ENCODE results near the gene B4GALNT3.

B4GALNT3 gene

DNA sequence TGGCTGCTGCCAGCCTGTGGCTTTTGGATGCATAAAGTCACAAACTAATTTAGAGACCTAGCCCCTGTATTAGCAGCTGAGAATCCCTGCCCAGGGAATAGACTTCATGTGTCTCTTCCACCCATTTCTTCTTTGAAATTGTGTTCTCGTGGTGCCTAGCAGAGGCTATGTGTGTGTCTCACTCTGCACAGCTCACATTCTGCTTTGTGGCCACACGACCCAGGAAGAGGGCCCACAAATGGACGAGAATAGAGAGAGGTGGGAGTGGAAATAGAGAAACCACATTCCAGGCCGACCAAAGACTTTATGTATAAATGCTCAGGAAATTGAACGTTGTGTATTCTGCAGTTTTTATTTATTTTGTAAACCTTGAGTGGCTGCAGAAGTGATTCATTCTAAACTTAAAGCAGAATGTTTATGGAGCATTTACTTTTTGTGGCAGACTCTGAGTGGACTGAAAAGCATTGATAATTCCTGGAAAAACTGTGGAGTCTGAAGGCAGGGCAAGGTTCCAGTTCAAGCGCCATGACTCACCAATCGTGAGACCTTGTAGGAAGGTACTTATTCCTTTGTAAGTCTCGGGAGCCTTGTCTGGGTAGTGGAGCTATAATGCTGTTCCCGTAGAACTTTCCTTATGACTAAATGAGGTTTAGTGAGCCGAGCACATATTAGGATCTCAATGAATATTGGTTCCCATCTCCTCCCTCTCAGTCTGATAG, 9.1 kb downstream of the B4GALNT3 start:
- no peak for DNase-seq

DNA sequence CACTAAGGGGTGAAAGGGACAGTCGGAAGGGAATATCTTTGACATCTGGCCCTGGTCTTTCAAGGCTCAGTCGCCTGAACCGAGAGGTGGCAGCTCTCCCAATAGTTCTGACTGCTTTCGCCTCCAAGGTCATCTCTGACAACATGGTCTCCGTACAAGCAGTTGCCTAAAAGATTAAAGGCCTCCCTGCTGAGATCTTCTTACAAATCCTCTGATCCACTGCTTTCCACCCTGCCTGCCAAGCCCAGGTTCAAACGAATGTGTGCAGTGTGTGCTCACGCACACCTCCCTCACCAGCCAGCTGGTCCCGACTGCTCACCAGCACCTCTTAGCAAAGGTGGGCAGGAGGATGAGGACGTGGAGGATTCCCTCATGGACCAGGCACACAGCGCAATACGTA, 10.4 kb downstream of the B4GALNT3 start:
- no peak for DNase-seq

DNA sequence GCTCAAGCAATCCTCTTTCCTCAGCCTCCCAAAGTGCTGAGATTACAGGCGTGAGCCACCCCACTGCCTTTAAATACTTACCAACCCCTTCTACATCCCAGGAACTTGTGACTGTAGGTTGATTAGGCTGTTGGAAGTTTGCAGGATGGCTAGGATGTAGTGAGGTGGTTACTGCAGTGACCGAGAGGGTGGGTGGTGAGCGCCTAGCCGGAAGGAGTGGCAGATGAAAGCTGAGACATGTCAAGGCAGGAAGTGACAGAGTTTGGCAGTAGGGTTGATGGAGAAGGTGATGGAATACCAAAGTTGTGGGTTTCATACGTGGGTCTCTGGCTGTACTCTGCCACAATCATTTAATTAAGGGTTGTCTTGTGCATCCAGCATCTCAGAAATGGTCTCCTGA, 13.5 kb downstream of the B4GALNT3 start:
- DNase-seq: no peak

DNA sequence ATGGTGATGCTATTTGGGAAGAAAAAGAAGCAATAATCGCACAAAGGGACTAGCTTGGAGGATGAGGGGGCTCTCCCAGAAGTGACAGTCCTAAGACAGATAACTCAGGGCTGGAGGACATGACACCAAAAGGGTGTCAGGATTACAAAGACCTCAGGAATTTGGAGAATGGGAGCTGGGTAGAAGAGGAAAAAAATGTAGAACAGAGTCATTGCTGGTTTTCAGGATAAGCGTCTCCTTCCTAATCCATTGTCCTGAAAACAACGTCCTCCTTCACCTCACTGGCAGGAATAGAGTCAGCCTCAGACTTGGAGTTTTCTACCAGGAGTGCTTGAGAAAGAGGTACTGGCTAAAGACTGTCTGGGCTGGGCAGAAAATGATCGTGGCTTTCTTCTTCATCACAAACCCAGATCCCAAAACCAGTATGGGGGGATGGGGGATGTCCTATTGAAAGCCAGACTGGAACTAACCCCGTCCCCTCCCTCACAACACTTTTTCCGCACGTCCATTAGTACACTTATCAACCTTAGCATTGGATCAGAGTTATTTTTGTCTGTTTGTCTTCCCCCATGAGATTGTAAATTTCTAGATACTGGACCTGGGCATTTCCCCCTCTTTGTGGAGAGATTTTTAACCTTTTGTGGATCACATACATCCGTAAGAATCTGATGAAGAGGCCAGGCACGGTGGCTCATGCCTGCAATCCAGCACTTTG, 14.3 kb downstream of the B4GALNT3 start:
- no peak for DNase-seq

DNA sequence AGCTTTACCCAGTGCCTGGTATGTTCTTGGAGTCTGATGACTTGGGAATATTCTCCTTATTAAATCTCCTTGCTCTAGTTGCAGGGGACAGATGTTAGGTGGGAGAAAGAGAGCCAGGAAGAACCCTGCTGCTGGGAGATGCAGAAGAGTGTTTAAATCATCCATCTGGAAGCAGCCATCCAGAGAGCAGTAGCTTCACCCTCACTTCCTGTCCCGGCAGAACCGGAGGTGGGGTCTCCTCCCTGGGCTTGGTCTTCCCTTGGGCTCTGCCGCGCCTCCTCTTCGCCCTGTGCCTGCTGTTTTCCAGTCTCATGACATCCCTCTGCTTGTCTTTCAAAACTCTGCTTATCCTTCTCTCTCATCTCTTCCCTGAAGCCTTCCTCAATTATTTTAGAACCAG, 15.5 kb downstream of the B4GALNT3 start:
- DNase-seq: no peak

DNA sequence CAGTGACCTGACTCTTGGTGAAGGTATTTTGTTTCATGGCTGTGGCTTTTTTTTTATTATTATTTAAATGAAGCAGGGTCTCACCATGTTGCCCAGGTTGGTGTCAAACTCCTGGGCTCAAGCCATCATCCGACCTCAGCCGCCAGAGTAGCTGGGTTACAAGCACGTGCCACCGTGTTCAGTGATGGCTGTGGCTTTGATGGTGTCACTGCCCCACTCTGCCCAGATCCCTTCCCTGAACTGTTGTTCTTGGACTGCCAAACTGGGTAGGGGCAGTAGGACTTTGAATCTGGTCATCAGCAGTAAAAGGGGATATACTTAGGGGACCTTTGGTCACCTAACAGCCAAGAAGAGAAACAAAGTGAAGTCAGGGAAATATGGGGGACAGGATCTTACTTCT, 19.4 kb downstream of the B4GALNT3 start:
- DNase-seq: no peak

DNA sequence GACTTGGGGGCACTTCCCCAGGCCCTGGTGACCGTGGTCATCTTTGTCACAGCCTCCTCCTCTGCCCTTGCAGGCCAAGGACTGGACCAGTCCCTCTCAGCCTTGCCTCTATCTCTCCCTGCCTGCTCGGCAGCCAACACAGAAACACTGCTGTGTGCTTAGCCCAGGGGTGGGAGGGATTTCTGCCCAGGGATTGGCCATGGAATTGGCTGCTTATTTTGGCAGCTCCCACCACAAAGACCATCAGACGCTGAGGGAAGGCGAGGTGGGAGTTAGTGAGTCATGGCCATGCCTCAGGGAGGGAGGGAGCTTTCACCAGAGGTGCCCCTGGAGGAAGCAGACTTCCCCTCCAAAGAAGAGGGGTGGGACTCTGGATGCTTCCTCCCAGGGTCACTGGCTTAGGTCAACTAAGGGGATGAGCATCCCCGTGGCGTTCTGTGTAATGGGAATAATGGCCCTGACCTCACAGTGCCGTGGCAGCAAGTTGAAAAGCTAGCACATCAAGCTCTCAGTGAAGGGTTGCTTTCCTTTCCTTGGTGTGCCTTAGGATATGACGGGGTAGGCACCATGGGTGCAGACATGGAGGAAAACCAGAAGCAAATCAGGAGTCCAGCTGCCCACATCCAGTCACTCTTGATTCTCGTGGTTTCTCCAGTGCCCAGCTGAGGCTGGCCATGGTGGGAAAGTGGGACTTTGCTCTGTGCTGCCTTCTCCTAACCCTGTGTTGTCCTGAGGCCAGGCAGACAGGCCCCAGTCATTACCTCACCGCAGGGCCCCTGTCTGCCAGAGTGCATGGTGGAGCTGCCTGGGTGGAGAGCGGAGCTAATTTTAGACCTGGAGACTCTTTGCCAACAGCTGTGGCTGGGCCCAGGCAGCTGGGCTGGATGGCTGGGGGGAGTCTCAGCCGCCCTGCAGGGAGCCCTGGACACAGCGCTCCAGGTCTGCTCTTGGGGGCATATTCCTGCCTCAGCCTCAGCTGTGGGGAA, 21.4 kb downstream of the B4GALNT3 start:
- DNase-seq: no peak

DNA sequence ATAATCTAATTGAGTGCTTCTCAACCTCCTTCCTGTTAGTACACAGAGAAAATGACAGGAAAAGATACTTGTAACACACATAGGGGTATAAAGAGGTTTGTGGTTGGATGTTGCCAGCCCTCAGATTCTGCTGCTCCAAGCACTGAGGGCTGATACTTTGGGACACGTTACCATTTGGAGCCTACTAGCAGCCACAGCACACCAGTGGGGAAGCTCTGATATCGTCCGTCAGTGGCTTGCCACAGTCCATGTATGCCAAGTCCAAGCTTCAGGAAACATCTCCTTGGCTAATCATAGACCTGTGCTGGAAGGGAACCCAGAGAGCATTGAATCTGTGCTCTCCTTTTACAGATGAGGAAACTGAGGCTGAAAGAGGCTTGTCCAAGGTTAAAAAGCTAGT, 22.3 kb downstream of the B4GALNT3 start:
- no peak for DNase-seq

DNA sequence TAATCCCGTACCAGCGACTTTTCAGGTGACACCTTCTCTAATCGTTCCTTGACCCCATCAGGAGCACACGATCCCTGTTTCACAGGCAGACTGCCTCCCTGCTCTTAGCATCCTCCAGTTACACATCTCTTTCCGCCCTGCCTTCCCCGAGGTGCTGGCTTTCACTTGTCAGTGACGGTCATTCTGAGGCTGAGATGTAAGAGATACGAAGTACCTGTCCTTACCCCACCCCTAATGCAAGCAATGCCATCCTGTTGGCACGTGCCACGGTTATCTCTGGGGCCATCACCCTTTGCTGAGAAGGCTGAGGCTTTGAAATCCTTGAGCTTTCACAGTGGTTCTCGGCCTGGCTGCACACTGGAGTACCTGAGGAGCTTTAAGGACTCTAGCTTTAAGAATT, 24.4 kb downstream of the B4GALNT3 start:
- DNase-seq: no peak

DNA sequence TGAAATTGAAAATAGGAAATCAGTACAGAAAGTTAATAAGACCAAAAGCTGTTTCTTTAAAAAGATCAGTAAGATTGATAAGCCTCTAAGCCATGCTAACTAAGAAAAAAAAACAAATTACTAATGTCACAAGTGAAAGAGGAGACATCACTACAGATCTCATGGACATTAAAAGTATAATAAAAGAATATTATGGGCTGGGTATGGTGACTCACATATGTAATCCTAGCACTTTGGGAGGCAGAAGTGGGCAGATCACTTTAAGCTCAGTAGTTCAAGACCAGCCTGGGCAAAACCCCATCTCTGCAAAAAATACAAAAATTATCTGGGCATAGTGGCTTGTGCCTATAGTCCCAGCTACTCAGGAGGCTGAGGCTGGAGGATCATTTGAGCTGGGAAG, 30.5 kb downstream of the B4GALNT3 start:
- DNase-seq: no peak

DNA sequence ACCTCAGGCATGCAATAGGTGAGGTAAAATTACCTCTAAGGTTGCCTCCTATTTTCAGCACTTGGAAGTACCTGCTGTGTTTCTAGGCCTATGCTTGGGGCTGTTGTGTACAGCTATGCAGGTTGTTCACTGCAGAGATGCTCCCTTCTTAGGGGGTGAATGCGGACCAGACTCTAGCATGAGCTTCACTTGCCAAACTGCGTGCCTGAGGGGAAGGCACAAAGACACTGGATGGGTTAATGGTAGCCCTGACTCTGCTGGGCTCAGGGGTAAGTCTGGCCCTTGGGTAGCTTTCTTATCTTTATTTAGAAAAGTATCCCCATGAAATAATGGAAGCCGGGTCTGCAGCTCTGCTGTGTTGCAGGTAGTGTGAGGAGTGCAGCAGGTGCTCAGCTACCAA, 35.7 kb downstream of the B4GALNT3 start:
- DNase-seq: no peak

DNA sequence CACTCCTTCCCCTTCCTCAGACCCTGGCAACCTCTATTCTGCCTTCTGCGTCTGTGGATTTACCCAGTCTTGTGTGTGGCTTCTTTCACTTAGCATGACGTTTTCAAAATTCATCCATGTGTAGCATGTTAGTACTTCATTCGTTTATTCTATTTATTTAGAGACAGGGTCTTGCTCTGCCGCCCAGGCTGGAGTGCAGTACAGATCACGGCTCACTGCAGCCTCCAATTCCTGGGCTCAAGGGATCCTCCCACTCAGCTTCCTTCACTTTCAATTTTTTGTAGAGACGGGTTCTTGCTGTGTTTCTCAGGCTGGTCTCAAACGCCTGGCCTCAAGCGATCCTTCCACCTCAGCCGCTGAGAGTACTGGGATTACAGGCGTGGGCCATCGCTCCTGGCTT, 37.0 kb downstream of the B4GALNT3 start:
- no peak for DNase-seq

DNA sequence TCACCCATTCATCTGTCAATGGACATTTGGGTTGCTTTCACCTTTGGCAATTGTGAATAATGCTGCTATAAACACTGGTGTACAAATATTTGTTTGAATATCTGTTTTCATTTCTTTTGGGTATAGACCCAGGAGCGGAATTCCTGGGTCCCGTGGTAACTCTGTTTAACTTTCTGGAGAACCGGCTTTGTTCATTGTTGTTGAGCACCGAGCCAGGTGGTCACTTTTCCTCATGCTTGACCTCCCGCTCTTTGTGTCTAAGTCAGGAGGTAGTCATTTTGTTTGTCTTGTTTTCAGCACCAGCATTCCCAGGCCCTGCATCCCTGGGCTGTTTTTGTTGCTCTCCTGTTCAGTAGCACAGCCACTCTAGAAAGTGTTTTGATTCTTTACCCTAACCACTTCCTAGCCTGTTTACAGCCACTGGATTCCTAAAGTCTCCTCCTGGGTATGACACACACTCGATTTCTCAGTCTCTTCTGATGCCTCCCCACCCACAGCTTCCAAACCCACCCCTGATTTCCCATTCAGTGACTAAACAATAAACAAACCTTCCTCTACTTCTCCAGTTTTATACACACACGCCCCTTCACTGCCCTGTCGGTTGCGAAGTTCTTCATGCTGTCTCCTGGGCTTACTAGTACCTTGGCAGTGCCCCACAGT, 37.9 kb downstream of the B4GALNT3 start:
- DNase-seq: no peak

DNA sequence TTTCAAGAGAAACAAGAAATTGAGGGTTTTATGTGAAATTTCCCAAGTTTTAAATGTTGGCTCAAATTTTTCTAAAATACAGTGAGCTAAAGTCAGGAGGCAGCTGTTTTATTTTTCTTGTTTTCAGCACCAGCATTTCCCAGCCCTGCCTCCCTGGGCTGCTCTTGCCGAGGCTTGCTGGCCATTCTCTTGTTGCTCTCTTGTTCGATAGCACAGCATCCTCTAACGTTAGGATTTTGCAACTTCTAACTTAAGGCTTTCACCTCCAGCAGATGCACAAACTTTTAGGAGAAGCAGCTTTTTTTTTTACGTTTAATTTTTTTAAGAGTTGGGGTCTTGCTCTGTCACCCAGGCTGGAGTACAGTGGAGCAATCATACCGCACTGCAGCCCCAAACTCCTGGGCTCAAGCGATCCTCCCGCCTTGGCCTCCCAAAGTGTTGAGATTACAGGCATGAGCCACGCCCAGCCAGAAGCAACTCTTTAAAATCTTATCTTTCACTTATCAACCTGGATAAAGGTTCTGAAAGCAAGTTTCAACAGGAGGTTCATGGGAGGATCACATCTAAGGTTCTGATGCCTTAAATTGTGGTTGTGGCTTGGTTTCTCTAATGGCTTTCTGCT, 40.2 kb downstream of the B4GALNT3 start:
- DNase-seq: no peak

DNA sequence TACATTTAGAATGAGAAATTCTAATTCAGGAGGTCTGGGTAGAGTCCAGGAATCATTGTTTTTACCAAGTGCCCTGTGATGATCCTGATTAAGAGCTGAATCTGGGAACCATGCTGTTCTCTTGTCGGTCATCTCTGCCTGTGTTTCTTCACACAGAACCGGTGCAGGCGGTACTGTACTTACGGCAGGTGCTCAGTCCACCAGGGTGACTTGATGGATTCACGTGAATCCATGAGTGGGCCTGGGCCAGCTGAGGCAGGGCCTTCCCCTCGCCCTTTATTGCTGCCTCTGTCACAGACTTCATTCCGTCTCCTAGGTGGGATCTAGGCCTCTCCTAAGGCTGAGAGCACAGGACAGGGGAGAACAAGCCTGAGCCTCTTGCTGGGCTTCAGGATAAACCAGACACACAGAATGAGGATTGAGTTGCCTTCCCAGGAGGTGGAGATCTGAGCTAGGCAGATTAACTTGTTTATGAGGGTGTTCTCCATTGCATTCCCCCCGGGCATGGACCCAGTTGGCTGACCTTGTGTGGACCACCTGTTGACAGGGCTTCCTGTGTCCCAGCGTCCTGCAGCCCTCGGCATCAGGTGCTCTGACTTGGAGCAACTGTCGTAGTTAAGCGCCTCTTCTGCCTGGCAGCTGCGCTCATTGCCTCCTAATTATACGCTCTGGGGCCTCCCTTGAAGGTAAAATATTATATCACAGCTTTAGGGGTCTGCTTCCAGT, 42.1 kb downstream of the B4GALNT3 start:
- no peak for DNase-seq

DNA sequence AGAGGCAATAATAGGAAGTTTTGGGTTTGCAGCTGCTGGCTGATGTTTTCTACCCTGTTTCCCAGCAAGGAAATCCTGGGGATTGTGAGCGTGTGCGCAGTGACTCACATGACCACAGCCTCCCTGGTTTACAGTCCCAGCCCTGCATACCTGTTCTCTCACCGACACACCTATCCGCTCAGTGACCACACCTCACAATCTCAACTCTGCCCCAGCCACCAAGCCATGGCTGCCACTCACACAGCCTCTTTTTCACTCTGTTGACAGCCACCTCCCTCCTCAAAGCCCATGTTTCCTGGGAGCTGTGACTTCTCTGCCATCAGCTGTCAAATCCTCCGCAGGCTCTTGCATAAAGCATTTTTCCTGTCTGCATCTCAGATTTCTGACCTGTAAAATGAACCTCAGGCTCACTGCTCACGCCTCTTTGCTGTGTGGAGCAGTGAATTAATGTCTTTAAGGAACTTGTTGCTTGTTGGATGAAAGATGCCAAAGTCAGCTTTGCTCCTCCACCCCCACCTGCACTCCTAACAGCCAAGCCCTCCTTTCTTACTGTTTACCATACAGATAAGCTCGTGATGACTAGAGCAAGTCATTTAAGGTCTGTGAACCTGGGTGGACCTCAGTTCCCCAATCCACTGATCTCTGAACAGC, 43.5 kb downstream of the B4GALNT3 start:
- DNase-seq: no peak

DNA sequence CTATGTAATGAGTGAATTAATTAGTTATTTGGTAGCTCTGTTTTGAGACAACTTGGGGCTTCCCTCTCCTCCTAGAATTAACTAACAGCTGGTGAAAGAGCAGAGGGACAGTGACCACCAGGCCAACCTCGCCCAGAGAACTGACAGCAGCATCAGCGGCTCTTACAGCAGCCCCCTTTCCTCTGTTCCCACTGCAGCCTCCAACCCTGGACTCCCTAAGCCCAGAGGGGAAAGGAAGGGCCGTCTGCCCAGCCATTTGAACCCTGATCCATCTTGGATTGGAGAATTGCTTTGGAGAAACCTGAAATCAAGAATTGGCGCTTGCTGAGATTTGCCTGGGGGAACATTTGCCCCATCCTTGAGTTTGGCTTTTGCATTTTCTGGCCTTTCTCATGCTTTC, 45.5 kb downstream of the B4GALNT3 start:
- no peak for DNase-seq

DNA sequence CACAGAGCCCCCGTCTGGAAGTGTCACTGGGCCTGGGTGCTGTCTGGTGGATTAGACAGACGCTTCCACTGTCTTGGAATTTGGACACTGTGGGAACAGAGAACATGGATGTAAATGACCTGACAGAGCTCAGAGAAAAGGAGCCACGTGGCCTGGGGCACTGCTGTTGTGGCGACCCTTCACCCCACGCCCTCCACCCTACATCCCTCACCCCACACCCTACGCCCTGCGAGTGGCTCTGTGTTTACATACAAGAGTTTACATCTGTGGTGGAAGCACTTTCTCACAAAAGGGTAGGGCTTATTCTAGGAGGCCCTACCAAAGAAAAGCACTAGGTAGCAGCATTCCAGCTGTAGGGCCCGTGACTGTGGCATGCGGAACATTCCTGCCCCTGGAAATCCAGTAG, 47.7 kb downstream of the B4GALNT3 start:
- no peak for DNase-seq

DNA sequence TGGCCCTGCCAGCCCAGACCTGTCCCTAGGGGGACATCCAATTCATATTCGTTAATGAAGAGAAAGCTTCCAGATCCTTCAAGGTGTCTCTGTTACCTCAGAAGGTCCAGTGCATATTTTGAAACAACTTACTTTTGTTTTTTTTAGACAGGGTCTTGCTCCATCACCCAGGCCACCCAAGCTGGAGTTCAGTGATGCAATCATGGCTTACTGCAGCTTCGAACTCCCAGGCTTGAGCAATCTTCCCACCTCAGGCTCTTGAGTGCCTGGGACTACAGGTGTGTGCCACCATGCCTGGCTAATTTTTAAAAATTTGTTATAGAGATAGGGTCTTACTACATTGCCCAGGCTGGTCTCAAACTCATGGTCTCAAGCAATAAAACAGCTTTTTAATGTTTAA, 48.4 kb downstream of the B4GALNT3 start:
- no peak for DNase-seq

DNA sequence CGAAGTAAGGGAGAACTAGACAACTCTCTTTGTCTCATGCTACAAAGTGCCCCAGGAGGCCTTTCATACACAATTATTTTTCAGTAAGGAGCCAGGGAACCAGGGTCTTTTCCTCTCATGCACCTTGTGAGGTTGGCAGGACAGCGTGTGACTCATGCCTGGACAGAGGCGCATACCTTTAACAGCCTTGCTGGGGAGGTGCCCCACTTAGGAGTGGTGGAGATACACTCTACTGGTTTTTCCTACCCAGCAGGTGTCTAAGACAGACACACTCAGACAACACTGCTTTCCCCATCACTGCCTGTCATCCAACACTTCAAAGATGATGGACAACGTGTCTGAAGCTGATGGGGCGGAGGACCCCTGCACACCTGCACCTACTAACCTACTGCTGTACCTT, 49.1 kb downstream of the B4GALNT3 start:
- no peak for DNase-seq

DNA sequence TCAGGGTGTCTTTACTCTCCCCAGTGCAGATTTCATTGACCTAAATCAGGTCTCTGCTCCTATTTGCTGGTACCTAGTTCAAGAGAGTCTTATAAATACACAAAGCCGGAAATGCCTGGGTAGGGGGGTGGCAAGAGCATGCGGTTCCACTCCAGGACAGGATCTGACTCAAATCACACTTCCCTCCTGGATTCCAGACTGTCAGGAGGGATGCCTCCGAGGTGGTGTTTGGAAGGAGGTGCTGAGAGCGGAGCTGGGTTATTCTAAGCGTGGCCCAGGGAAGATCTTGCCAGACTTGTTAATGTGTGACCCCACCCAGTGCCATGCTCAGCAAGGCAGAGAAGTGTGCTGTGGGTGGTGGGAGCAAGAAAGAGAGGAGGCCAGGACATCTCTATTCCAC, 49.8 kb downstream of the B4GALNT3 start:
- no peak for DNase-seq

Data from CD4-positive, alpha-beta T cell treated with Interleukin-1 beta for 1 hour (primary cell).